Amniotic epithelial cell (primary cell): ENCODE results near the gene FERD3L.
A peak's percentile ranks its signal among the peaks of the same experiment; 100 is the strongest.
"Not testable (repeated sequence)": the region's sequence is repeated elsewhere in the genome, so short reads cannot be mapped to it uniquely, and the experiment has no call there.

Experiments used
- DNase-seq: peaks from one replicate; pipeline ENCODE4 v3.0.0-alpha.2; 2010; ENCODE audit warnings: low read depth

The FERD3L gene

GRCh38 chr7:19144661-19145433 is at the start of gene FERD3L:
FERD3L (minus strand) TSS chr7:19145421; CDS start chr7:19145362, 59 bp downstream.
- DNase-seq: peak; percentile 9

- not testable (repeated sequence) for DNase-seq
Measured at GRCh38 chr7:19194417-19194816, 49.2 kb upstream of the FERD3L start.

GRCh38 chr7:19181634-19182033 is 36.4 kb upstream of the FERD3L start:
- no peak for DNase-seq

- no peak for DNase-seq
Measured at GRCh38 chr7:19178595-19178994, 33.4 kb upstream of the FERD3L start.

GRCh38 chr7:19177269-19177668 is 32.0 kb upstream of the FERD3L start:
- peak; percentile 3 for DNase-seq

- DNase-seq: no peak
Measured at GRCh38 chr7:19175241-19175640, 30.0 kb upstream of the FERD3L start.

GRCh38 chr7:19161671-19162070 is 16.4 kb upstream of the FERD3L start:
- no peak for DNase-seq

GRCh38 chr7:19146699-19147098 is 1.5 kb upstream of the FERD3L start:
- peak; percentile 61 for DNase-seq

GRCh38 chr7:19145434-19146115 is 354 bp upstream of the FERD3L start:
- DNase-seq: no peak

- DNase-seq: no peak
Measured at GRCh38 chr7:19143881-19144574, 1.2 kb downstream of the FERD3L start.

- DNase-seq: no peak
Measured at GRCh38 chr7:19139706-19140327, 5.4 kb downstream of the FERD3L start.

- peak; percentile 77 for DNase-seq
Measured at GRCh38 chr7:19133886-19134285, 11.3 kb downstream of the FERD3L start.

- DNase-seq: no peak
Measured at GRCh38 chr7:19133390-19133789, 11.8 kb downstream of the FERD3L start.

GRCh38 chr7:19128856-19129255 is 16.4 kb downstream of the FERD3L start:
- no peak for DNase-seq

- peak; percentile 73 for DNase-seq
Measured at GRCh38 chr7:19121977-19122588, 23.1 kb downstream of the FERD3L start.

GRCh38 chr7:19119870-19120486 is 25.2 kb downstream of the FERD3L start:
- DNase-seq: no peak

GRCh38 chr7:19119372-19119771 is 25.8 kb downstream of the FERD3L start:
- no peak for DNase-seq

- no peak for DNase-seq
Measured at GRCh38 chr7:19118636-19119371, 26.4 kb downstream of the FERD3L start.

- DNase-seq: peak; percentile 50
Measured at GRCh38 chr7:19117870-19118608, 27.2 kb downstream of the FERD3L start.
